Thyroid gland (tissue), 4 donors: ENCODE results near the gene PLEKHG3.

Experiments used
- POLR2A ChIP-seq, 2 donors: fragments of 450-650 bp; IDR thresholded peaks; one replicate each; pipeline ENCODE4 v1.6.1; 2017; ENCODE audit warnings: antibody characterized with exemption in 2 of 2, mild to moderate bottlenecking in 2 of 2, moderate library complexity in 1 of 2
- TF ChIP-seq, protein P1 (sequence below), 6 experiments: fragments of 200-600 bp in 3 of 6; fragments of 450-650 bp in 3 of 6; sonication (generic) in 3 of 6; IDR thresholded peaks; one replicate each; pipeline ENCODE4 v1.5.1; 2016 to 2019; ENCODE audit warnings: antibody characterized with exemption in 6 of 6, mild to moderate bottlenecking in 2 of 6, inconsistent platforms in 1 of 6, moderate library complexity in 1 of 6

DNA sequence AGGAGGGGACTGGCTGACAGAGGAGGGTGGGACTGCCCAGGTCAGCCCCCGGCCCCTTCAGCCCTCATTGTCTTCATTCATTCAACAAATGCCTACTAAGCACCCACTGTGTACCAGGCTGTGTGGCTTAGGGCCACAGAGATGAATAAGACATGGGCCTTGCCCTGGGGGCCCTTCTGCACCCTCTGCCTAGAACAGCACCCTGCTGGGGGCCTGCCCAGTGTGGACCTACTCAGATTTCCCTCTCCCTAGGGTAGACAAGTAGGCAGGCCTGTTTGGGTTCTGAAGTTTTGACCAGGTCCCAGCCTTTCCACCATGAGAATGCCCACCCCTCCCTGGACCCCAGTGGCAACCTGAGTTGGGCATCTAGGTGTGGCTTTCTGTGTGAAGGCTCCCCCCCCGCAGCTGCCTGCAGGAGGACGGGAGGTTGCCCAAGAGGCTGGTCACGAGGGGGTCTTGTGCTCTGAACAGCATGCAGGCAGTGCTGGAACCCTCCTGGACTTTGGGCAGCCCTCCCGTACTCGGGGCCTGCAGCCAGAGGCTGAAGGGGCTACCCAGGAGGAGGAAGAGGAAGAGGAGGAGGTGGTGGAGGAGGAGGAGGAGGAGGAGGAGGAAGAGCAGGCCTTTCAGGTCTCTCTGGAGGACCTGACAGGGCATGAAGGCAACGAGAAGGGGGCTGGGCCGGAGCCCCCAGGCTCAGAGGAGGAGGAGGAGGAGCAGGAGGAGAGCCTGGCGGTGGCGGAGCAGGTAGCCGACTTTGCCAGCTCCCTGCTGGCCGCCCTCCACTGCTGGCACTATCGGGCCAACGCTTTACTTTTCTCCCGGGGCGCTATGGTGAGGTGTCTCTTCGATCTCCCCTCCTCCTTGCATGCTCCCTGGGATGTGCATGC is 33.4 kb downstream of the PLEKHG3 start:
- TF ChIP-seq, protein P1, sequence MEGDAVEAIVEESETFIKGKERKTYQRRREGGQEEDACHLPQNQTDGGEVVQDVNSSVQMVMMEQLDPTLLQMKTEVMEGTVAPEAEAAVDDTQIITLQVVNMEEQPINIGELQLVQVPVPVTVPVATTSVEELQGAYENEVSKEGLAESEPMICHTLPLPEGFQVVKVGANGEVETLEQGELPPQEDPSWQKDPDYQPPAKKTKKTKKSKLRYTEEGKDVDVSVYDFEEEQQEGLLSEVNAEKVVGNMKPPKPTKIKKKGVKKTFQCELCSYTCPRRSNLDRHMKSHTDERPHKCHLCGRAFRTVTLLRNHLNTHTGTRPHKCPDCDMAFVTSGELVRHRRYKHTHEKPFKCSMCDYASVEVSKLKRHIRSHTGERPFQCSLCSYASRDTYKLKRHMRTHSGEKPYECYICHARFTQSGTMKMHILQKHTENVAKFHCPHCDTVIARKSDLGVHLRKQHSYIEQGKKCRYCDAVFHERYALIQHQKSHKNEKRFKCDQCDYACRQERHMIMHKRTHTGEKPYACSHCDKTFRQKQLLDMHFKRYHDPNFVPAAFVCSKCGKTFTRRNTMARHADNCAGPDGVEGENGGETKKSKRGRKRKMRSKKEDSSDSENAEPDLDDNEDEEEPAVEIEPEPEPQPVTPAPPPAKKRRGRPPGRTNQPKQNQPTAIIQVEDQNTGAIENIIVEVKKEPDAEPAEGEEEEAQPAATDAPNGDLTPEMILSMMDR (IDR thresholded peaks at IDR 0.05): no peak
- no peak for TF ChIP-seq POLR2A (IDR thresholded peaks at IDR 0.05)
